NCI-H1694 treated with DMSO at 0.1 percent for 48 hours (cell line): ENCODE measurements around the gene BSND.
A peak's percentile ranks its signal among the peaks of the same experiment; 100 is the strongest.
"Not testable (repeated sequence)": the region's sequence is repeated elsewhere in the genome, so short reads cannot be mapped to it uniquely, and the experiment has no call there.

Source experiments
- DNase-seq: peaks from one replicate; lab custom pipeline; 2025; lab: John Stamatoyannopoulos, UW

Gene BSND

GRCh38 chr1:54998677-54999076, at the start of gene BSND:
Gene BSND, plus strand, starts transcription at chr1:54998933. Its CDS starts 254 bp downstream, at chr1:54999187.
- DNase-seq, result no peak

GRCh38 chr1:54949053-54949452, 49.7 kb upstream of the BSND start:
- DNase-seq, result no peak

GRCh38 chr1:54950006-54950368, 48.7 kb upstream of the BSND start:
- no peak for DNase-seq

- DNase-seq, result peak; percentile 82
These were observed 48.2 kb upstream of the BSND start for GRCh38 chr1:54950369-54951163.

GRCh38 chr1:54951810-54952226, 46.9 kb upstream of the BSND start:
- DNase-seq, result no peak

GRCh38 chr1:54952950-54953718, 45.6 kb upstream of the BSND start:
- DNase-seq, result no peak

GRCh38 chr1:54953846-54954245, 44.9 kb upstream of the BSND start:
- no peak for DNase-seq

- DNase-seq, result no peak
These were observed 43.4 kb upstream of the BSND start for GRCh38 chr1:54955359-54955758.

GRCh38 chr1:54956726-54957125, 42.0 kb upstream of the BSND start:
- no peak for DNase-seq

GRCh38 chr1:54959241-54959640, 39.5 kb upstream of the BSND start:
- DNase-seq, result no peak

GRCh38 chr1:54962612-54963395, 35.9 kb upstream of the BSND start:
- DNase-seq, result no peak

- DNase-seq, result not testable (repeated sequence)
These were observed 34.9 kb upstream of the BSND start for GRCh38 chr1:54963829-54964228.

GRCh38 chr1:54965624-54966340, 33.0 kb upstream of the BSND start:
- DNase-seq, result no peak

- DNase-seq, result no peak
These were observed 31.4 kb upstream of the BSND start for GRCh38 chr1:54967372-54967771.

- DNase-seq, result no peak
These were observed 30.2 kb upstream of the BSND start for GRCh38 chr1:54968551-54968950.

GRCh38 chr1:54969879-54970278, 28.9 kb upstream of the BSND start:
- no peak for DNase-seq

GRCh38 chr1:54970901-54971300, 27.8 kb upstream of the BSND start:
- no peak for DNase-seq

- DNase-seq, result no peak
These were observed 27.4 kb upstream of the BSND start for GRCh38 chr1:54971317-54971791.

- no peak for DNase-seq
These were observed 26.3 kb upstream of the BSND start for GRCh38 chr1:54972436-54972835.

GRCh38 chr1:54973205-54973921, 25.4 kb upstream of the BSND start:
- peak; percentile 7 for DNase-seq
